ENCODE results near the gene NTSR1. TPM values are rescaled to one million over a fixed set of nuclear protein-coding genes. Genes with fewer than 3 reads are reported as not detected.

Gene NTSR1
- total and polyA plus RNA-seq, 2 of the 13 experiments (the other 11 are each of a cell fraction or from before 2014, with no cell fraction given) = 0.09 to 0.12 TPM

DNA sequence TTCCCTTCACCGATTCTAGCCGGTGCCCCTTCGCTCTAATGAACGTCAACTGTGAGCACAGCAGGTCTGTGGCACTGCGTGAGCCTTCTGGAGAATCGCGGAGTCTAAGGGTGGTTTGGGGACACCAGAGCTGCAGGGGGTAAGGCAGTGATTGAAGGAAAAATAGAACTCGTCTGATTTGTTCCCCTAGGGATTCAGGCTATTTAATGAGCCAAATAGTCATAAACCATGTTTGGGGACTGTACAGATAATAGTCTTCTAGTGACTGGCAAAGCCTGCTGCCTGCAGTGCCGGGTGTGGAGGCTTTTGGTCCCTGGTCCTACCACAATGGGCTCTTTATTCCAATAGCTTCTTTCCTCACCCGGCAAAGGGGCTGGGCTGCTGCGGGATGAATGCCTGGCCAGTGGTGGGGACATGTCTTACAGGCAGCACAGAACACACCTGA, 11.1 kb upstream of the NTSR1 start (continued):
- TF ChIP-seq, protein P1, sequence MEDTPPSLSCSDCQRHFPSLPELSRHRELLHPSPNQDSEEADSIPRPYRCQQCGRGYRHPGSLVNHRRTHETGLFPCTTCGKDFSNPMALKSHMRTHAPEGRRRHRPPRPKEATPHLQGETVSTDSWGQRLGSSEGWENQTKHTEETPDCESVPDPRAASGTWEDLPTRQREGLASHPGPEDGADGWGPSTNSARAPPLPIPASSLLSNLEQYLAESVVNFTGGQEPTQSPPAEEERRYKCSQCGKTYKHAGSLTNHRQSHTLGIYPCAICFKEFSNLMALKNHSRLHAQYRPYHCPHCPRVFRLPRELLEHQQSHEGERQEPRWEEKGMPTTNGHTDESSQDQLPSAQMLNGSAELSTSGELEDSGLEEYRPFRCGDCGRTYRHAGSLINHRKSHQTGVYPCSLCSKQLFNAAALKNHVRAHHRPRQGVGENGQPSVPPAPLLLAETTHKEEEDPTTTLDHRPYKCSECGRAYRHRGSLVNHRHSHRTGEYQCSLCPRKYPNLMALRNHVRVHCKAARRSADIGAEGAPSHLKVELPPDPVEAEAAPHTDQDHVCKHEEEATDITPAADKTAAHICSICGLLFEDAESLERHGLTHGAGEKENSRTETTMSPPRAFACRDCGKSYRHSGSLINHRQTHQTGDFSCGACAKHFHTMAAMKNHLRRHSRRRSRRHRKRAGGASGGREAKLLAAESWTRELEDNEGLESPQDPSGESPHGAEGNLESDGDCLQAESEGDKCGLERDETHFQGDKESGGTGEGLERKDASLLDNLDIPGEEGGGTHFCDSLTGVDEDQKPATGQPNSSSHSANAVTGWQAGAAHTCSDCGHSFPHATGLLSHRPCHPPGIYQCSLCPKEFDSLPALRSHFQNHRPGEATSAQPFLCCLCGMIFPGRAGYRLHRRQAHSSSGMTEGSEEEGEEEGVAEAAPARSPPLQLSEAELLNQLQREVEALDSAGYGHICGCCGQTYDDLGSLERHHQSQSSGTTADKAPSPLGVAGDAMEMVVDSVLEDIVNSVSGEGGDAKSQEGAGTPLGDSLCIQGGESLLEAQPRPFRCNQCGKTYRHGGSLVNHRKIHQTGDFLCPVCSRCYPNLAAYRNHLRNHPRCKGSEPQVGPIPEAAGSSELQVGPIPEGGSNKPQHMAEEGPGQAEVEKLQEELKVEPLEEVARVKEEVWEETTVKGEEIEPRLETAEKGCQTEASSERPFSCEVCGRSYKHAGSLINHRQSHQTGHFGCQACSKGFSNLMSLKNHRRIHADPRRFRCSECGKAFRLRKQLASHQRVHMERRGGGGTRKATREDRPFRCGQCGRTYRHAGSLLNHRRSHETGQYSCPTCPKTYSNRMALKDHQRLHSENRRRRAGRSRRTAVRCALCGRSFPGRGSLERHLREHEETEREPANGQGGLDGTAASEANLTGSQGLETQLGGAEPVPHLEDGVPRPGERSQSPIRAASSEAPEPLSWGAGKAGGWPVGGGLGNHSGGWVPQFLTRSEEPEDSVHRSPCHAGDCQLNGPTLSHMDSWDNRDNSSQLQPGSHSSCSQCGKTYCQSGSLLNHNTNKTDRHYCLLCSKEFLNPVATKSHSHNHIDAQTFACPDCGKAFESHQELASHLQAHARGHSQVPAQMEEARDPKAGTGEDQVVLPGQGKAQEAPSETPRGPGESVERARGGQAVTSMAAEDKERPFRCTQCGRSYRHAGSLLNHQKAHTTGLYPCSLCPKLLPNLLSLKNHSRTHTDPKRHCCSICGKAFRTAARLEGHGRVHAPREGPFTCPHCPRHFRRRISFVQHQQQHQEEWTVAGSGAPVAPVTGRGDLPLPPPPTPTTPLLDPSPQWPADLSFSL (CRISPR knock-in tag; IDR thresholded peaks at IDR 0.05) = no peak
- TF ChIP-seq MBNL3 (CRISPR knock-in tag; conservative IDR thresholded peaks at IDR 0.05) (no peak), ATF7-NPFF (CRISPR knock-in tag; IDR thresholded peaks at IDR 0.05; ENCODE audit: low read depth) (no peak), ZNF17 (CRISPR knock-in tag; IDR thresholded peaks at IDR 0.05) (no peak)
- TF ChIP-seq, protein P2, sequence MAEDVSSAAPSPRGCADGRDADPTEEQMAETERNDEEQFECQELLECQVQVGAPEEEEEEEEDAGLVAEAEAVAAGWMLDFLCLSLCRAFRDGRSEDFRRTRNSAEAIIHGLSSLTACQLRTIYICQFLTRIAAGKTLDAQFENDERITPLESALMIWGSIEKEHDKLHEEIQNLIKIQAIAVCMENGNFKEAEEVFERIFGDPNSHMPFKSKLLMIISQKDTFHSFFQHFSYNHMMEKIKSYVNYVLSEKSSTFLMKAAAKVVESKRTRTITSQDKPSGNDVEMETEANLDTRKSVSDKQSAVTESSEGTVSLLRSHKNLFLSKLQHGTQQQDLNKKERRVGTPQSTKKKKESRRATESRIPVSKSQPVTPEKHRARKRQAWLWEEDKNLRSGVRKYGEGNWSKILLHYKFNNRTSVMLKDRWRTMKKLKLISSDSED (CRISPR knock-in tag; IDR thresholded peaks at IDR 0.05) = no peak
- TF ChIP-seq, protein P3, sequence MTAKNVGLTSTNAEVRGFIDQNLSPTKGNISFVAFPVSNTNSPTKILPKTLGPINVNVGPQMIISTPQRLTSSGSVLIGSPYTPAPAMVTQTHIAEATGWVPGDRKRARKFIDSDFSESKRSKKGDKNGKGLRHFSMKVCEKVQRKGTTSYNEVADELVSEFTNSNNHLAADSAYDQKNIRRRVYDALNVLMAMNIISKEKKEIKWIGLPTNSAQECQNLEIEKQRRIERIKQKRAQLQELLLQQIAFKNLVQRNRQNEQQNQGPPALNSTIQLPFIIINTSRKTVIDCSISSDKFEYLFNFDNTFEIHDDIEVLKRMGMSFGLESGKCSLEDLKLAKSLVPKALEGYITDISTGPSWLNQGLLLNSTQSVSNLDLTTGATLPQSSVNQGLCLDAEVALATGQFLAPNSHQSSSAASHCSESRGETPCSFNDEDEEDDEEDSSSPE (CRISPR knock-in tag; IDR thresholded peaks at IDR 0.05) = no peak
